Endothelial cell of umbilical vein (primary cell): ENCODE measurements around the gene NSD2. TPM values are rescaled to one million over a fixed set of nuclear protein-coding genes. Genes with fewer than 3 reads are reported as not detected.

ENCODE experiments used
- BruUV-seq: library from RNA; stranded (reverse); fragments of 400-500 nt; replicated peaks from 2 replicates; lab custom pipeline; 2021; lab: Mats Ljungman, UMichigan
- CTCF ChIA-PET: fragments of 300-600, 350-600 bp; sonication (Branson Sonifier 250); formaldehyde crosslinking; loops from one replicate; lab custom pipeline; 2021; ENCODE audit warnings: antibody characterized with exemption, inconsistent platforms; lab: Charles Lee
- POLR2A ChIA-PET: fragments of 300-600, 350-600 bp; sonication (Branson Sonifier 250); formaldehyde crosslinking; loops from one replicate; lab custom pipeline; 2021; ENCODE audit warnings: antibody characterized with exemption, inconsistent platforms; lab: Charles Lee
- DNase-seq: peaks from one replicate; pipeline ENCODE4 v3.0.0-alpha.2; 2011; ENCODE audit warnings: low read depth, low spot score
- FAIRE-seq: peaks from 2 replicates; lab custom pipeline; 2011; peaks lifted over from hg19 to GRCh38; lab: Jason Lieb, UNC
- H2AFZ ChIP-seq: 2 replicates; pipeline ENCODE4 v1.6.0; 2012; ENCODE audit warnings: low read depth, low read length, control low read depth, inconsistent platforms
- H3K27ac ChIP-seq: 2 replicates; pipeline ENCODE4 v1.5.1; 2011; ENCODE audit warnings: low read depth, mild to moderate bottlenecking, control low read depth, low read length, moderate library complexity; ENCODE audit not compliant: insufficient read depth
- H3K27me3 ChIP-seq, 2 experiments: 2 replicates each; pipeline versions ENCODE4 v1.6.0 to v1.6.1; 2011; ENCODE audit warnings: low read length in 2 of 2, mixed read lengths in 1 of 2; ENCODE audit not compliant: control insufficient read depth in 2 of 2, insufficient read depth in 2 of 2
- H3K36me3 ChIP-seq, 2 experiments: 2 replicates in 1 of 2; 3 replicates in 1 of 2; pipeline ENCODE4 v1.5.1; 2011; ENCODE audit warnings: low read length in 2 of 2, mild to moderate bottlenecking in 1 of 2, moderate library complexity in 1 of 2; ENCODE audit not compliant: control insufficient read depth in 2 of 2, insufficient read depth in 2 of 2; ENCODE audit errors: extremely low read depth in 1 of 2
- H3K4me1 ChIP-seq: 3 replicates; pipeline ENCODE4 v1.5.1; 2011; ENCODE audit warnings: mild to moderate bottlenecking, low read length; ENCODE audit not compliant: control insufficient read depth, insufficient read depth; ENCODE audit errors: extremely low read depth
- H3K4me2 ChIP-seq: 2 replicates; pipeline ENCODE4 v1.6.1; 2011; ENCODE audit warnings: low read length, control low read depth, mixed read lengths; ENCODE audit not compliant: insufficient read depth
- H3K4me3 ChIP-seq, 3 experiments: fragments of 200-600 bp in 1 of 3; sonication (generic), shearing (Covaris generic) in 1 of 3; replicated peaks in 1 of 3; 2 replicates each; pipeline ENCODE4 v1.5.1; 2011 to 2016; ENCODE audit warnings: control low read depth in 3 of 3, low read length in 3 of 3, mild to moderate bottlenecking in 2 of 3, inconsistent platforms in 1 of 3, low read depth in 1 of 3, moderate library complexity in 1 of 3; ENCODE audit not compliant: insufficient read depth in 1 of 3
- H3K79me2 ChIP-seq: 2 replicates; pipeline ENCODE4 v1.6.0; 2012; ENCODE audit warnings: low read length, inconsistent platforms; ENCODE audit not compliant: control insufficient read depth, insufficient read depth
- H3K9ac ChIP-seq: replicated peaks from 2 replicates; pipeline ENCODE3; 2011; ENCODE audit warnings: low read length, control low read depth; ENCODE audit not compliant: insufficient read depth; ENCODE audit errors: extremely low read depth
- H3K9me1 ChIP-seq: replicated peaks from 3 replicates; pipeline ENCODE4 v1.6.0; 2011; ENCODE audit warnings: mild to moderate bottlenecking, low read length; ENCODE audit not compliant: control insufficient read depth, insufficient read depth; ENCODE audit errors: extremely low read depth
- H3K9me3 ChIP-seq: replicated peaks from 2 replicates; pipeline ENCODE4 v1.5.1; 2012; ENCODE audit warnings: low read length, inconsistent platforms; ENCODE audit not compliant: control insufficient read depth, insufficient read depth
- H4K20me1 ChIP-seq: replicated peaks from 2 replicates; pipeline ENCODE3; 2011; ENCODE audit warnings: mild to moderate bottlenecking, low read length; ENCODE audit not compliant: control insufficient read depth, insufficient read depth; ENCODE audit errors: extremely low read depth
- CTCF ChIP-seq, 2 donors: IDR thresholded peaks; 1 replicate in 1 of 2; 2 replicates in 1 of 2; pipeline ENCODE4 v1.5.1; 2011; ENCODE audit warnings: low read length in 2 of 2, mild to moderate bottlenecking in 2 of 2, moderate library complexity in 2 of 2, control low read depth in 1 of 2, inconsistent platforms in 1 of 2, low read depth in 1 of 2; ENCODE audit not compliant: insufficient read depth in 1 of 2; ENCODE audit errors: extremely low read depth in 1 of 2
- EZH2 ChIP-seq: IDR thresholded peaks from 2 replicates; pipeline ENCODE4 v1.6.1; 2012; ENCODE audit warnings: borderline replicate concordance, low read depth, mild to moderate bottlenecking, moderate library complexity, low read length, inconsistent platforms; ENCODE audit not compliant: severe bottlenecking
- FOS ChIP-seq: IDR thresholded peaks from 2 replicates; pipeline ENCODE4 v1.6.1; 2011; ENCODE audit warnings: mild to moderate bottlenecking, low read length, moderate library complexity, borderline replicate concordance; ENCODE audit not compliant: insufficient read depth
- GATA2 ChIP-seq: IDR thresholded peaks from 2 replicates; pipeline ENCODE4 v1.7.0; 2011; ENCODE audit warnings: low read depth, mild to moderate bottlenecking, moderate library complexity, mixed read lengths, low read length; ENCODE audit not compliant: insufficient read length, insufficient read depth
- JUN ChIP-seq: IDR thresholded peaks from 2 replicates; pipeline ENCODE4 v1.6.1; 2011; ENCODE audit warnings: borderline replicate concordance, low read depth; ENCODE audit not compliant: insufficient read length, insufficient read depth
- MAX ChIP-seq: IDR thresholded peaks from 2 replicates; pipeline ENCODE4 v1.6.1; 2011; ENCODE audit not compliant: insufficient read depth, insufficient read length
- MYC ChIP-seq: IDR thresholded peaks from one replicate; pipeline ENCODE4 v1.6.1; 2011; ENCODE audit warnings: mild to moderate bottlenecking, low read depth, low read length
- POLR2A ChIP-seq: IDR thresholded peaks from 2 replicates; pipeline ENCODE4 v1.6.1; 2012; ENCODE audit warnings: low read depth, mild to moderate bottlenecking, control low read depth, low read length
- POLR2AphosphoS5 ChIP-seq: IDR thresholded peaks from 2 replicates; pipeline ENCODE4 v1.6.1; 2012; ENCODE audit warnings: low read depth, mild to moderate bottlenecking, control low read depth, low read length, moderate library complexity; ENCODE audit not compliant: insufficient read depth
- dilution Hi-C: fragments of 300-500 bp; cut with MboI; formaldehyde crosslinking; loops from one replicate; pipeline ENCODE4 v1.15.0; 2019; ENCODE audit warnings: low sequenced_read_pairs; ENCODE audit not compliant: extremely low pct_ligation_motif_present
- intact Hi-C: fragments of 100-400 bp; cut with micrococcal nuclease; formaldehyde crosslinking; loops from one replicate; pipeline ENCODE4 v1.10.0; 2022
- polyA plus RNA-seq, 4 experiments: library from polyadenylated mRNA; depleted of rRNA in 3 of 4; stranded (reverse) in 3 of 4; unstranded in 1 of 4; fragments of >200 nt; gene quantifications; 2 replicates each; pipeline versions ENCODE4 v1.2.1 to v1.2.3, GENCODE V29; 2011 to 2012; ENCODE audit warnings: missing spikeins in 1 of 4
- total RNA-seq: library from RNA; stranded (reverse); gene quantifications from 2 replicates; pipeline ENCODE4 v1.2.3, GENCODE V29; 2021

Gene NSD2
- total and polyA plus RNA-seq, 2 donors (not counting 3 experiments of a cell fraction or from before 2014, with no cell fraction given) = 31.3 to 171 TPM

- dilution Hi-C loops (no loop called here), intact Hi-C loops (loop anchor here (2.0 kb wide), 1 partner anchor 32 kb away; a partner anchor contains a TSS)
- peak overlapping the region; percentile 64 for H2AFZ ChIP-seq
- H3K4me1 ChIP-seq = peaks cover 16% of the 10 kb centered on the region
- no peaks in the 10 kb centered on the region for H3K9me3 ChIP-seq
- H3K4me3 ChIP-seq = peak overlapping the region; percentile 1 to 96 (median 44)
- H3K9me1 ChIP-seq = no peaks in the 10 kb centered on the region
- H3K9ac ChIP-seq = peak overlapping the region; percentile 89
- ChIA-PET CTCF (interaction anchor here (1.8 kb wide), 1 partner anchor 212 kb away, joined by 4 read pairs; no protein-coding TSS in a partner anchor), POLR2A (no interaction called here)
- DNase-seq (no peak), FAIRE-seq (no peak)
- H3K27ac ChIP-seq = peak overlapping the region; percentile 88
- H3K79me2 ChIP-seq = peaks cover 36% of the 10 kb centered on the region
- no peaks in the 10 kb centered on the region for H3K27me3 ChIP-seq
- no peak overlapping the region for H3K4me2 ChIP-seq
- peaks cover 0 to 3% of the 10 kb centered on the region in 2 experiments for H3K36me3 ChIP-seq
- TF ChIP-seq MYC (no peak), JUN (no peak), EZH2 (no peak), MAX (no peak), GATA2 (no peak), FOS (no peak), POLR2A (no peak), POLR2AphosphoS5 (no peak), CTCF (IDR thresholded peaks at IDR 0.05; ENCODE audit: extremely low read depth in 1 of 2, insufficient read depth in 1 of 2, low read depth in 1 of 2, low read length in 2 of 2) (no peak)
- H4K20me1 ChIP-seq = peaks cover 3% of the 10 kb centered on the region
- BruUV-seq = no TSS peak
These were observed 137.4 kb downstream of the NSD2 start for GRCh38 chr4:2008671-2008920.
